GM04504 (cell line): ENCODE results near the gene CFAP299.
"Not testable (repeated sequence)": the region's sequence is repeated elsewhere in the genome, so short reads cannot be mapped to it uniquely, and the experiment has no call there.

ENCODE experiments used
- DNase-seq: peaks from one replicate; pipeline ENCODE4 v3.0.0-alpha.2; 2012; ENCODE audit warnings: low read depth

Gene CFAP299

DNA sequence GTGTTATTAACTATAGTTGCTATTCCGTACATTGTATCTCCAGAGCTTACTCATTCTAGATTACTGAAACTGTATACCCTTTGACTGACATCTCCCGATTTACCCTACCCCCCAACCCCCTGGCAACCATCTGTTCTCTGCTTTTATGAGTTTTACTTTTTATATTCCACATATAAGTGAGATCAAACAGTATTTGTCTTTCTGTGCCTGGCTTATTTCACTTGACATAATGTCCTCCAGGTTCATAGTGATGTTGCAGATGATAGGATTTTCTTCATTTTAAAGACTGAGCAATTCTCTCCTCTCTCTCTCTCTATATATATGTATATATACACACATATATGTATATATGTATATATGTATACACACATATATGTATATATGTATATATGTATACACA, 54.6 kb downstream of the CFAP299 start:
- no peak for DNase-seq

DNA sequence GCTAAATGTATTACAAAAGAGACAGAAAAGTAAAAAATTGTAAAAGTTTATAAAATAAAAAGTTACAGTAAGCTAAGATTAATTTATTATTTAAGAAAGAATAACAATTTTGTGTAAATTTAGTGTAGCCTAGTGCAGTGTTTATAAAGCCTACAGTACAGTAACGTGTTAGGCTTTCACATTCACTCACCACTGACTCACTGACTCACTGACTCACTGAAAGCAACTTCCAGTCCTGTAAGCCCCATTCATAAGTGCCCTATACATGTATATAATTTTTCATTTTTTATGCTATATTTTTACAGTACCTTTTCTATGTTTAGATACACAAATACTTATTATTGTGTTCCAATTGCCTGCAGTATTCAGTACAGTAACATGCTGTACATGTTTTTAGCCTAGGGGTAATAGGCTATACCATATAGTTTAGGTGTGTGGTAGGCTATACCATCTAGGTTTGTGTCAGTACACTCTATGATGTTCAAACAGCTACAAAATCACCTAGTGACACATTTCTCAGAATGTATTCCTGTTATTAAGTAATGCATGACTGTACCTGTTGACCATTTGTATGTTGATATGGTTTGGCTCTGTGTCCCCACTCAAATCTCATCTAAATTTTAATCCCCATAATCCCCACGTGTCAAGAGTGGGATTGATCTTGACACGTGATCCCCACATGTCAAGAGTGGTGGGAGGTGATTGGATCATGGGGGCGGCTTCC, 57.9 kb downstream of the CFAP299 start:
- peak; percentile 33 for DNase-seq

DNA sequence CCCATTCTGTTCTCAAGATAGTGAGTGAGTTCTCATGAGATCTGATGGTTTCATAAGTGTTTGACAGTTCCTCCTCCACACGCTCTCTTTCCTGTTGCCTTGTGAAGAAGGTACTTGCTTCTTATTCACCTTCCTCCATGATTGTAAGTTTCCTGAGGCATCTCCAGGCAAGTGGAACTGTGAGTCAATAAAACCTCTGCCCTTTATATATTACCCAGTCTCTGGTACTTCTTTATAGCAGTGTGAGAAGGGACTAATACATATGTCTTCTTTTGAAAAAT, 58.4 kb downstream of the CFAP299 start:
- no peak for DNase-seq

DNA sequence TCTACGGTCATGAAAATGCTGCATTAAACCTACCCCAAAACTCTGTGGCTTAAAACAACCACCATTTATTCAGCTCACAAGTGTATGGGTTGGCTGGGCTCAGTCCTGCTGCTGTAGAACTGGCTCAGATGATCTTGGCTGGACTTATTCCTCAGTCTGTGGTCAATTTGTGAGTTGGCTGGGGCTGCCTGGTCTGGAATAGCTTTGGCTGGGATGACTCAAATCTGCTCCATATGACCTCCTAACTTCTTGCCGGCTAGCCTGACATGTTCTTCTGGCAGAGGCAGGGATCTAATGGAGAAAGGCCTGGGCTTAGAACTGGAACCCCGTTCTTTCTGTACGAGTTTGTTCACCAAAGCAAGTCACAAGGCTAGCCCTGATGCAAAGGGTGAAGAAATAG, 71.7 kb downstream of the CFAP299 start:
- peak; percentile 79 for DNase-seq

DNA sequence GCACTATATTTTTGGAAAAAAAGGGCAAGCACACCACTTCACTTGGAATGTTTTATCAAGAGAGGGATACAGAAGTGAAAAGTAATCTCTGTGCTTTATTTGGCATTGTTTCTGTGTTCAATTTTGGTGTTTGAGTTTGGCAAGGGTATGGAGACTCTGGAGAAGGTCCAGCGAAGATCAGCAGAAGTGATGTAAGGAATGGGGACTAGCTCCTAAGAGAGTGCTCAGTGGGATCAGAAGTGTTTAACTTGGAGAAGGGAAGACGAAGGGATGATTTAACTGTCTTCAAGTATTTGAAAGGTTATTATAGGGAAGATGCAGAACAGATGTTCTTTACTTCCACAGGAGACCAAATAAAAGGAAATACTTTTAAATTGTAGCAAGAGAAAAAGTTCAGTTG, 74.3 kb downstream of the CFAP299 start:
- DNase-seq, result no peak

DNA sequence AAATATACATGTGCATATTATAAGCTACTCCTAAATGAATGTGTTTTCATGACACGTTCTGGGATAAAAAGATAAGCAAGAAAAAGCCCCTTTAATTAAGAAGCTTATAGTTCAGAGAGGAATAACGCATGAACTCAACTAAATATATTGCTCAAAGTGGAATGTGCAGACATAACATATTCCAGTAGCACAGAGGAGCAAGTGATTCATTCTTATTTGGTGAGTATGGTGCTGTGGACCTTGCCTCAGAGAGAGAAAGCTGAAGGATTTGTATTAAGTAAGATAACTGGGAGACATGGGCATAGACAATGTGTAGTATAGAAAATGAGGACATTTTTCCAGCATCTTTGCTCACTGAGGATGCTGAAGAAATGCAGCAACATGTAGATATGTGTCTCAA, 76.8 kb downstream of the CFAP299 start:
- no peak for DNase-seq

DNA sequence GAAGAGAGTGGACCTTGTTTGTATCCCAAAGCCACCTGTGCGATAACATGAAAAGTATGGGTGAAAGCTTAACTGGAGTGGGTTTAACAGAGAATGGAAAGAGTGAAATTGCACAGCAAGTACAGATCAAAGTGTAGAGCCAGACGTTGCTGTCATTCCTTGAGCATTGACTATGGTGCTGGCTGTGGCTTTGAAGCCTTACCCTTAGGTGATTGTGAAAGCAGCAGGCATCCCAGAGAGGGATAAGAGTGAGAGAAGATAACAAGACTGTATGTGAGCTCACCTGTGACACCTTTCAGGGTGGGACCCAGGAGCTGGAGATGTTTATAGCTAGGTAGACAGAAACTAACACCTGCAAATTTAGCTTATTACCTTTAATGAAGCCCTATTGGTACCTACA, 77.6 kb downstream of the CFAP299 start:
- DNase-seq, result no peak

DNA sequence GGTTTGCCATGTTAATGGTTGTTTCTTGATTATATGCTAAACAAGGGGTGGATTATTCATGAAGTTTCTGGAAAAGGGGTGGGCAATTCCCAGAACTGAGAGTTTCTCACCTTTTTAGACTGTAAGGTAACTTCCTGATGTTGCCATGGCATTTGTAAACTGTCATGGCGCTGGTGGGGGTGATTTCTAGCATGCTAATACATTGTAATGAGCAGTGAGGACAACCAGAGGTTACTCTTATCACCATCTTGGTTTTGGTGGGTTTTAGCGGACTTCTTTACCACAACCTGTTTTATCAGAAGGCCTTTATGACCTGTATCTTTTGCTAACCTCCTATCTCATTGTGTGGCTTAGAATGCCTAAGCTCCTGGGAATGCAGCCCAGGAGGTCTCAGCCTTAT, 81.5 kb downstream of the CFAP299 start:
- DNase-seq, result no peak

DNA sequence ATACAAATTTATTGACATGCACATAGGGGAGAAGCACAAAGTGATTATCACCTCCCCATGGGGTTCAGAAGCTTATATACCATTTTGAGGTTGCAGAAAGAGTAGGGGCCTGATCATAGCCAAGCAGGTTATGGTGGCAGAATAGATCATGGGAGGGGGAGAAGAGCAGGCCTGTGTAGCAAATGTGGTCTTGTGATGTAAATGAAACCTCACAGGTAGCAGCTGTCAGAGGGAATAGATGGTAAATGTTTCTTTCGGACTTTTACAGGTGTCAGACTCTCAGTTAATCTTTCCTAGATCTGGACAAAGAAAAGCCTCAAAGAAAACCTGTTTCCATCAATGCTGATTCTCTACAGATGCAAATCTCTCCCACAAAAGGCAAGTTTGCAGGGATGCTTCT, 84.4 kb downstream of the CFAP299 start:
- DNase-seq, result no peak

DNA sequence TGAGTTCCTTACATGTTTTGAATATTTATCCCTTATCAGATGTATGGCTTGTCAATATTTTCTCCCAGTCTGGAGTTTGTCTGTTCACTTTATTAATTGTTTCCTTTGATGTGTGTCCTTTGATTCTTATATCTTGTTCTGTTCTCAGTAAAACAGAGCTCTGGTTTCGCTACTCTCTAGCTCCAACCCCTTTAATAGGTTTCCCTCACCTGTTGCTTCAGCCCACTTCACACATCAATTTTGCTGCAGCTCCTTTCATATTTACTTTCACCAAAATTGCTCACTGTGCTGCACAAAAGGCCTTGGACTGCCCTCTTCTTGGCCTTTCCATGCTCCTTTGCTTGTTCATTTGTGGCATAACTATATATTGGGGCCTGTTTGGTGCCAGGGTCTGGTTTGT, 85.1 kb downstream of the CFAP299 start:
- DNase-seq, result no peak

DNA sequence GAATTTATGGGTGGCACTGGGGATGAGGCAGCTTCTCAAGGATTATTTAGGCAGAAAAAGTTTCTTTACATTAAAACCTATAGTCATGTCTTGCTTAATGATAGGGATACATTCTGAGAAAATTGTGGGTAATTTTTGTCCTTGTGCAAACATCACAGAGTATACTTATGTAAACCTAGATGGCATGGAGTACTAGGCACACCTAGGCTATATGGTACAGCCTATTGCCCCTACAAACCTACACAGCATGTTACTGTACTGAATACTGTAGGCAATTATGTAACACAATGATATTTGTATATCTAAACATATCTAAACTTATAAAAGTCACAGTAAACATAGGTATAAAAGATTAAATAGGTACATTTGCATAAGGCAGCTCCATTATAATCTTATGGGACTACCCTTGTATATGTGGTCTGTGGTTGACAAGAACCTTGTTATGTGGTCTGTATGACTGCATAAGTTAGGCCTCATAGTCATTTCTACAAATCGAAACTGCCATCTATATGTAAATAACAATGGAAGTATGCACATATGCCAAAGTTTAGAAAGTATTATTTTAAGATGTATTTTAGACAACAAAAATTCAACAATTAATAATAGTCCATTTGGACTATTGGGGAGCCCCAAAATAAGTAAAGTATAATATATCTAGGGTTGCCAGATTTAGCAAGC, 87.3 kb downstream of the CFAP299 start:
- DNase-seq, result no peak

DNA sequence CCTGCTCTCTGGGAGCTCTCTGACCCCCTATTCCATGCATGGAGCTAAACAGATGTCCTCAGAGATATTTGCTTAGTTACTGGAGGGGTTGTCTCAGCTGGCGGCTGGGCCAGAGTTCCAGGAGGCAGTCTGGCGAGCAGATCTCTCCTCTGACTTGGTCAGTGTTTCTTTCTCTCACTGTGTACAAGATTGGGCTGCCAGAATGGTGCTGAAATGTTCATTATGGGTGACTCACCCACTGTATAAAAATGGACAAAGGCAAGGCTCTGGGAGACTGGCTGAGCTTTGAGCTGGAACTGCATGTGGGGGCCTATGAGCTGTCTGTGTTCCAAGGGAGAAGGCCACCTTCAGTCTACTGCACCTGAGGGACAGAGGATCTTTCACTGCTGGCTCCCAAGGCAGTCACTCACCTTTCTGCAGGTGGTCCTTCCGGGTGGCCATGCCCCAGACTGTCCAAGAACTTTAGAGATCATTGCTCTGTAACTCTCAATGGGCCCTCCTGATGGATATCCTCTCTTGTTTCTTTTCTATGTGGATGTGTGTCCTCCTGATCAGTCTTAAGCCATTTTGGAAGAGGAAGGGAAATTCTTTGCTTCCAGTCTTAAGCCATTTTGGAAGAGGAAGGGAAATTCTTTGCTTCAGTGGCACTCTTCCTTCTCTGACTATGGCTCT, 88.2 kb downstream of the CFAP299 start:
- peak; percentile 25 for DNase-seq

DNA sequence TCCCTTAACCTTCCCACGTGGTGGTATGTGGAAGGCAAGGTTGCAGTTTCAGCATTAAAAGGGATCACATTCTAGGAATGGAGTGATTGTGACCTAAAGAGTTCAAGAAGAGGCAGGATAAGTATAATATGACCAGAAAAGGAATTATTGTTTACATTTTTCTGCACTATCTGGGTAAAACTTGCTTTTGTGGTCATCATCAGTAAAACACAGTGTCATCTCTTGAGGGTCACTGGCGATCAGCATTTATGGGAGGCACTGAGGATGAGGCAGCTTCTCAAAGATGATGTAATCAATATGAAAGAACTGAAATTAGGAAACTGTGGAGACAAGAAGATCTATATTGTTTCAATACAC, 88.7 kb downstream of the CFAP299 start:
- DNase-seq, result no peak

DNA sequence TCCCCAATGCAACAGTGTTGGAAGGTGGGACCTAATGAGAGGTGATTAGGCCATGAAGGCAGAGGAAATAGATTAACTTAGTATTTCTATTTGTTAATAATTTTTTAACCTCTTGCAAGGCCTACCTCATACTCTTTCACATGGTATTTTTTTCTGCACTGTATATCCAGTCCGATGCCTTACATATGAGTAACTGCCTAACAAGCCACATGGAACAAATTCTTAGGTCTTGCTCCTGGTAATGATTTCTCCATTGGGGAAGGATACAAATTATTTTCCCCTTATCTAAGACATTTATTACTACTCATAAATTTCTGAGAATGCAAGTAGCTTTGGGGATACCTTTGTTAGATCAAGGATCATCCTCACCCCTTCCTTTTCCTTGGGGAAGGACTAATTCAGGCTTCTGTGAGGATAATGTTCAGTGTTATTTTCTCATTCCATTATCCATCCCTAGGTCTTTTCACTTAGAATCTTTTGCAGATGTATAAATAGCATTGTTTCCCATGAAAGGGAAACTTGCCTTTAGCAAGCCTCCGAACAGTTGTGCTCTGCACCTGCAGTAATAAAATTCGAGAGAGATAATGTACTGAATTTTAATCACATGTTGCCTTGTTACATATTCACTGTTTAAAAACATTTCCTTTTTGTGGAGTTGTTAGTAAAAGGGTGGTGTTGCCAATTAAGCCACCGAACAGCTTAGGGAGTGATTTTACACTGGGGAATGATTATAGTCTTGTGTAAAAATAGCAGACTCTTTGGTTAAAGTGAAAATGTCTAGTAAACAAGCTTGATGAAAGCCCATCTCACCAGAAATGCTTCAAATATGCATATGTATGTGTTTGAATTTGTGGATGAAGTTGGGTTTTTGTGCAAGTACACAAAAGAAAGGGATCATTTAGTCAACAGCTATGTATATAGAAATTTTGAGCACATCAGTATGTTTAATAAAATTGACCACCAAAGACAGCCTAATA, 89.9 kb downstream of the CFAP299 start:
- DNase-seq, result no peak

DNA sequence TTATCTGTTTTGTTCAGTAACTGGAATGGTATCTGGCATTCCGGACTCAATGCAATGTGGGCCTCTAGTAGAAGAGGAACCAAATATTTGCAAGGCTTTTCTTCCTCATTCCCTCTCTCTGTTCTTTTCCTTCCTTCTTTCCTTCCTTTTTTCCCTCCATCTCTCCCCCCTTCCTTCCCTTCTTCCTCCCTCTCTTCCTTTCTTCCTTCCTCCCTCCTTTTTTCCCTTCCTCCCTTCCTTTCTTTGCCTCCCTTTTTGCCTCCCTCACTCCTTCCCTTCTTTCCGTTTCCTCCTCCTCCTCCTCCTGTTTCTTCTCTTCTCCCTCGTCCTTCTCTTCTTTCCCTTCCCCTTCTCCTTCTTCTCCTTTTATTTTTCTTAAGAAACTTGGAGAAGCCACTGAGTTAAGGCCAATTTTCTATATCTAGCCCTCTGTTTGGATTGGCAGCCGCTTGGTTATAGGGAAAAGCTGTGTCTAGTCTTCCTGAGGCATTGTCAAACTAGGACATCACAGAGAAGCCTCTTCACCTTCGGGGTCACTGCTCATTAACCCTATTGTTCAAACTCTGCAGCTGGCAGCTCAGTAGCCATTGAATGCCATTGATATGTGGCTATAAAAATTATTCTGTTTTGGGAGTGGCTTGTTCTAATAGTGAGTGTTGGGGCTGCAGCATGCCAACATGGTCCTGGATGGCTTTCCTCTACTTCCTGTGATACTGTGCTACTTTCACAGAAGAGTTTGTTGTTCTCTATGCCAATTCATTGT, 95.9 kb downstream of the CFAP299 start:
- no peak for DNase-seq

DNA sequence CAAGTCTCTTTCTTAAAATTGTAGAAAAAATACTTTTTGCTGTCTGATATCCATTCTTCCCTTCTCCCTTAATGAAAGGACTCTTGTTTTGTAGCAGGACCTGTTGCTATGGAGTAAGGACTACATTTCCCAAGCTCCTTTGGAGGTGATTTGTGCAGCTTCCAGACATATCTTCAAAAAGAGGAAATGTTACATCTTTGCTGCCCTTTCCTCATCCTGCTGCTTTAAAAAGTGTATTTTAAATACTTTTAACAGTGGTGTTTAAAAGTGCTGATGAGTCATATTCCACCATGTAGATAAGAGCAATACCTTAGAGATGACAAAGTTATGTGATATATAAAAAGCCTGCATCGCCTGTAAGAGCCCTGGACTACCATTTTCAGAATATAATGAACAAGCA, 98.7 kb downstream of the CFAP299 start:
- DNase-seq, result no peak

DNA sequence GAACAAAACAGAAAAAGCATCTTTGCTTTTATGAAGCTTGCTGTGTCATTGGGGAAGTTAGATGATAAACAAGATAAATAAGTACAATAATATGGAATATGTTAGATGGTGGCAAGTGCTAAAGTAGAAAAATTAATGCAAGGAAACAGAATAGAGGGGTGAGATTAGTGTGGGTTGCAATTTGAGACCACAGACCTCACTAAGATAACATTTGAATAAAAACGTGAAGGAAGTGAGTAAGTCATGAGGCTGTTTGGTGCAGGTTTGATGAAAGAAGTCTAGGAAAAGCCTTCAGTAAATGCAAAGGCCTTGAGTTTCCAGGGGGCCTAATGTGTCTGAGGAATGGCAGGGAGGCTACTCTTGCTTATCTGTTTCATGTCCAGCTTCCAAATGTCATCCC, 102.5 kb downstream of the CFAP299 start:
- DNase-seq, result no peak

DNA sequence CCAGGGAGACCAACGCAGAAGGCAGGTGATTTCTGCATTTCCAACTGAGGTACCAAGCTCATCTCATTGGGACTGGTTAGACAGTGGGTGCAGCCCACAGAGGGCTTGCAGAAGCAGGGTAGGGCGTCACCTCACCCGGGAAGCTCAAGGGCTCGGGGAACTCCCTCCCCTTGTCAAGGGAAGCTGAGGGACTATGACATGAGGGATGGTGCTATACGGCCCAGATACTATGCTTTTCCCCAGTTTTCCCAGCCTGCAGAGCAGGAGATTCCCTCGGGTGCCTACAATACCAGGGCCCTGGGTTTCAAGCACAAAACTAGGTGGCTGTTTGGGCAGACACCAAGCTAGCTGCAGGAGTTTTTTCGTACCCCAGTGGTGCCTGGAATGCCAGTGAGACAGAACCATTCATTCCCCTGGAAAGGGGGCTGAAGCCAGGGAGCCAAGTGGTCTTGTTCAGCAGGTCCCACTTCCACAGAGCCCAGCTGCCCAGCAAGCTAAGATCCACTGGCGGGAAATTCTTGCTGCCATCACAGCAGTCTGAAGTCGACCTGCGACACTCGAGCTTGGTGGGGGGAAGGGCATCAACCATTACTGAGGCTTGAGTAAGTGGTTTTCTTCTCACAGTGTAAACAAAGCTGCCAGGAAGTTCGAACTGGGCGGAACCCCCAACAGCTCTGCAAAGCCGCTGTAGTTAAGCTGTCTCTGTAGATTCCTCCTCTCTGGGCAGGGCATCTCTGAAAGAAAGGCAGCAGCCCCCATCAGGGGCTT, 103.9 kb downstream of the CFAP299 start:
- DNase-seq, result not testable (repeated sequence)

DNA sequence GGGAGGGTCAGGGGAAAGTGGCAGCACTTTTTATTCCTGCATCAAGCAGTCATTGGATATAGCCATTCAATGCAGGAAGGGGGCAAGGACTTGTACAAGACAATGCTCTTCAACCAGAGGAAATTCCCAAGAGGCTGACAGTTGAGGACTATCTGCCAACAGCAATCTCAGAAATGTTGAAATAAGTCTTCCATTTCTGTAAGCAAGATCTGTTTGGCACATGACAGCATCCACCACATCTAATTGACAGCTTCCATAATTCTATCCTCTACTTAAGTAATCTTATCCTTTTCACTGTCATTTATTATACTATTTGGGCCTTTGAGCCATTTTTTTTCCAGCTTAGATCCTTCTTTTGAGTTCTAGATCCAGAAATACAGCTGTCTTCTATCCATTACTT, 110.7 kb downstream of the CFAP299 start:
- peak; percentile 12 for DNase-seq

DNA sequence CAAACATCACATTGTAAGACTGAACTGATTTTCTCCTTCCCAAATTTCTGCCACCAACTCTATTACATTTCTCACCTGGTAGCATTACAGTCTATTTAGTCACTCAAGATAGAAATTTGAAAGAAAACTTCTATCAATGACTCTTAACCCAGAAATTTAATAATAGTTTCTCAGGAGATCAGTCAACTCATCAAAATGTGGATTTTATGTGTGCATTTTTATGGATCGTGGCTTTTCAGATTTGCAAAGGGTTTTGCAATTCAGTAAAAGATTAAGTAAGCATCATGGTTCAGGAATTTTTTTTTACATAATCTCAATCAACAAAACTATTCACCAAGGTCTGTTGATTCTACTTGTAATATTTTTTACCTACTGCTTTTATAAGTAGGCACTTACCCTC, 111.1 kb downstream of the CFAP299 start:
- DNase-seq, result peak; percentile 33

DNA sequence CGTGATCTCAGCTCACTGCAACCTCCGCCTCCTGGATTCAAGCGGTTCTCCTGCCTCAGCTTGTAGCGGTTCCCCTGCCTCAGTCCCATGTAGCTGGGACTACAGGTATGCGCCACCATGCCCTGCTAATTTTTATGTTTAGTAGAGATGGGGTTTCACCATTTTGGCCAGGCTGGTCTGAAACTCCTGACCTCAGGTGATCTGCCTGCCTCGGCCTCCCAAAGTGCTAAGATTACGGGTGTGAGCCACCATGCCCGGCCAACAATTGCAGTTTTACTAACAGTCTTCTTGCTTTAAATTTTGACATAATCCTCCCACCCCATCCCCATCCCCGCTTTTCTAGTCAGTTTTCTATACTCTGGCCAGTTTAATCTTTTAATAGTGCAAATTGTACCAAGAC, 112.0 kb downstream of the CFAP299 start:
- no peak for DNase-seq
